Thoracic aorta (tissue), 2 donors: ENCODE measurements around the gene EP300. TPM values are rescaled to one million over a fixed set of nuclear protein-coding genes. Genes with fewer than 3 reads are reported as not detected.

Experiments used
- ATAC-seq: fragments of 150-250 bp; one replicate; pipeline ENCODE4 v1.8.0; 2017; ENCODE audit warnings: low read depth; ENCODE audit not compliant: insufficient number of reproducible peaks, low FRiP score
- DNase-seq: peaks from one replicate; pipeline ENCODE4 v3.0.0-alpha.2; 2020; ENCODE audit warnings: low spot score
- H3K27ac ChIP-seq, 2 donors: fragments of 200-600 bp; sonication (generic); 1 replicate in 1 of 2; 2 replicates in 1 of 2; pipeline ENCODE4 v1.5.1; 2016; ENCODE audit warnings: mild to moderate bottlenecking in 2 of 2, moderate library complexity in 2 of 2
- H3K27me3 ChIP-seq: fragments of 200-600 bp; sonication (generic); replicated peaks from 2 replicates; pipeline ENCODE4 v1.6.0; 2016; ENCODE audit warnings: mild to moderate bottlenecking; ENCODE audit not compliant: insufficient read depth
- H3K36me3 ChIP-seq: fragments of 200-600 bp; sonication (generic); one replicate; pipeline ENCODE4 v1.5.1; 2016
- H3K4me1 ChIP-seq, 2 donors: fragments of 200-600 bp; sonication (generic); 1 replicate in 1 of 2; 2 replicates in 1 of 2; pipeline versions ENCODE4 v1.5.1 to v1.6.0; 2016; ENCODE audit warnings: low read depth in 2 of 2, mild to moderate bottlenecking in 1 of 2; ENCODE audit not compliant: control insufficient read depth in 1 of 2
- H3K4me3 ChIP-seq: fragments of 200-600 bp; sonication (generic); 2 replicates; pipeline ENCODE4 v1.5.1; 2016; ENCODE audit warnings: mild to moderate bottlenecking
- H3K9me3 ChIP-seq: fragments of 200-600 bp; sonication (generic); 2 replicates; pipeline ENCODE4 v1.5.1; 2016
- CTCF ChIP-seq: fragments of 200-600 bp; sonication (generic); IDR thresholded peaks from one replicate; pipeline ENCODE4 v1.5.1; 2019; ENCODE audit warnings: antibody characterized with exemption
- total RNA-seq, 2 donors: library from RNA; depleted of rRNA; stranded (reverse); fragments of >200 nt; gene quantifications; one replicate each; pipeline versions ENCODE4 v1.1.0 to v1.2.3, GENCODE V29; 2016

EP300 gene
- total RNA-seq, 2 donors from 2014 or later, result 59.0 to 114 TPM

GRCh38 chr22:41070665-41071331, 21.6 kb upstream of the EP300 start:
- no peak for ATAC-seq
- H3K4me1 ChIP-seq, result no peaks in the 10 kb centered on the region

GRCh38 chr22:41074061-41074460, 18.3 kb upstream of the EP300 start:
- ATAC-seq (no peak), DNase-seq (no peak)

More at GRCh38 chr22:41070665-41071331, 21.6 kb upstream of the EP300 start:
- Histone ChIP-seq H3K9me3 (no peaks in the 10 kb centered on the region), H3K36me3 (no peaks in the 10 kb centered on the region), H3K27me3 (no peaks in the 10 kb centered on the region), H3K27ac (no peak overlapping the region), H3K4me3 (no peak overlapping the region)
- DNase-seq, result no peak
- TF ChIP-seq CTCF, result no peak

GRCh38 chr22:41074466-41074865, 17.9 kb upstream of the EP300 start:
- Histone ChIP-seq H3K27me3 (no peaks in the 10 kb centered on the region), H3K27ac (no peak overlapping the region), H3K9me3 (no peaks in the 10 kb centered on the region), H3K4me1 (no peaks in the 10 kb centered on the region), H3K36me3 (no peaks in the 10 kb centered on the region), H3K4me3 (no peak overlapping the region)
- TF ChIP-seq CTCF, result no peak
- DNase-seq (no peak), ATAC-seq (no peak)

More at GRCh38 chr22:41074061-41074460, 18.3 kb upstream of the EP300 start:
- Histone ChIP-seq H3K36me3 (no peaks in the 10 kb centered on the region), H3K27ac (no peak overlapping the region), H3K4me3 (no peak overlapping the region), H3K27me3 (no peaks in the 10 kb centered on the region), H3K9me3 (no peaks in the 10 kb centered on the region), H3K4me1 (no peaks in the 10 kb centered on the region)
- no peak for TF ChIP-seq CTCF

GRCh38 chr22:41074941-41075710, 17.3 kb upstream of the EP300 start:
- DNase-seq (no peak), ATAC-seq (no peak)
- Histone ChIP-seq H3K4me3 (no peak overlapping the region), H3K27me3 (no peaks in the 10 kb centered on the region), H3K27ac (no peak overlapping the region), H3K36me3 (no peaks in the 10 kb centered on the region), H3K9me3 (no peaks in the 10 kb centered on the region), H3K4me1 (no peaks in the 10 kb centered on the region)
- no peak for TF ChIP-seq CTCF

- DNase-seq (no peak), ATAC-seq (no peak)
- no peak for TF ChIP-seq CTCF
- Histone ChIP-seq H3K27me3 (no peaks in the 10 kb centered on the region), H3K4me1 (no peaks in the 10 kb centered on the region), H3K9me3 (no peaks in the 10 kb centered on the region), H3K4me3 (no peak overlapping the region), H3K27ac (no peak overlapping the region), H3K36me3 (no peaks in the 10 kb centered on the region)
Observed at GRCh38 chr22:41075946-41076345, 16.4 kb upstream of the EP300 start.
